Type B pancreatic cell (in vitro differentiated cells): ENCODE measurements around the gene ANKRD1. TPM values are rescaled to one million over a fixed set of nuclear protein-coding genes. Genes with fewer than 3 reads are reported as not detected.
A peak's percentile ranks its signal among the peaks of the same experiment; 100 is the strongest.

Experiments
- DNase-seq: peaks from one replicate; pipeline ENCODE4 v3.0.0; 2021; ENCODE audit warnings: mixed read lengths; ENCODE audit not compliant: unreplicated experiment; ENCODE audit errors: extremely low spot score
- H3K27ac Mint-ChIP-seq: 2 replicates; pipeline ENCODE4 v1.8.0; 2021; ENCODE audit warnings: mild to moderate bottlenecking, mixed read lengths
- H3K27me3 Mint-ChIP-seq: 2 replicates; pipeline ENCODE4 v1.8.0; 2021; ENCODE audit warnings: mixed read lengths
- H3K36me3 Mint-ChIP-seq: 2 replicates; pipeline ENCODE4 v1.8.0; 2021; ENCODE audit warnings: mixed read lengths
- H3K4me1 Mint-ChIP-seq: one replicate; pipeline ENCODE4 v1.8.0; 2021; ENCODE audit warnings: mixed read lengths; ENCODE audit not compliant: unreplicated experiment
- H3K4me3 Mint-ChIP-seq: 2 replicates; pipeline ENCODE4 v1.8.0; 2021; ENCODE audit warnings: mild to moderate bottlenecking, mixed read lengths
- H3K9me3 Mint-ChIP-seq: 2 replicates; pipeline ENCODE4 v1.8.0; 2021; ENCODE audit warnings: mixed read lengths
- total RNA-seq: library from RNA; stranded (reverse); gene quantifications from 2 replicates; pipeline ENCODE4 v1.2.1, GENCODE V29; 2021; ENCODE audit warnings: low replicate concordance
- TF ChIP-seq, protein P1 (sequence below): fragments of 200-600 bp; sonication (generic); conservative IDR thresholded peaks from 2 replicates; pipeline ENCODE4 v1.5.0; 2021; ENCODE audit warnings: antibody characterized with exemption, mild to moderate bottlenecking

Gene ANKRD1
- total RNA-seq, 1 donor from 2014 or later, result 3.3 TPM

DNA sequence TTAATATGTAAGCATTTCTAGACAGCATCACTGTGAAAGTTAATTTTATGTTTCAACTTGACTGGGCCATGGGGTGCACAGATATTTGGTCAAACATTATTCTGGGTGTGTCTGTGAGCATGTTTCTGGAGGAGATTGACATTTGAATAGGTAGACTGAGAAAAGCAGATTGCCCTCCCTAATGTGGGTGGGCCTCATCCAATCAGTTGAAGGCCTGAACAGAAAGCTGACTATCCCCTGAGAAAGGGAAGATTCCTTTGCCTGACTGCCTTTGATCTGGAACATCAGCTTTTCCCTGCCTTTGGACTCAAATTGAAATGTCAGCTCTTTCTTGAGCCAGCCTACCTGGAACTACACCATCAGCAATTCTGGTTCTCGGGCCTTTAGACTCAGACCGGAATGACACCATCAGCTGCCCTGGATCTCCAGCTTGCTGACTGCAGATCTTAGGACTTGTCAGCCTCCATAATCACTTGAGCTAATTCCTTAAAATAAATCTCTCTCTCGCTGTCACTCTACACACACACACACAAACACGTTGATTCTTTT, 54.8 kb downstream of the ANKRD1 start:
- no peak overlapping the region for H3K4me3 Mint-ChIP-seq

DNA sequence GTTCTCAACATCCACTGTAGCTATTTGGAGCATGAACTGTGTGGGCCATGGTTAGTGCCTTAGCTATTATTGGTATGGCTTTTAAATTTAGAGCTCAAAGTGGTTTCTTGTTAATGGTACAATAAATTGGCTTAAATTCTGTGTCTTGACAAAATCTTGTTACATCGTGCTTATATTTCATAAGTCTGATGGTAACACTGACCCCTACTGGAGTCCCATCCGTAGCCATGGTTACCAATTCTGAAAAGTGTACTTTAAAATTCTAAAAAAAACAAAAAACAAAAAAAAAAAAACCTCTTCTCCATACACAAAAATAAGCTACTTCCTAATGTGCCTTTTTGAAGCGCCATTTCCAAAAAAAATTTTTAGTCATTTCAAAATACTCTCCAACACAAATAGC, 55.5 kb downstream of the ANKRD1 start:
- H3K4me3 Mint-ChIP-seq, result no peak overlapping the region
- H3K4me1 Mint-ChIP-seq, result no peaks in the 10 kb centered on the region
- no peak for DNase-seq
- H3K36me3 Mint-ChIP-seq, result no peaks in the 10 kb centered on the region
- peaks cover 73% of the 10 kb centered on the region for H3K27me3 Mint-ChIP-seq
- TF ChIP-seq, protein P1, sequence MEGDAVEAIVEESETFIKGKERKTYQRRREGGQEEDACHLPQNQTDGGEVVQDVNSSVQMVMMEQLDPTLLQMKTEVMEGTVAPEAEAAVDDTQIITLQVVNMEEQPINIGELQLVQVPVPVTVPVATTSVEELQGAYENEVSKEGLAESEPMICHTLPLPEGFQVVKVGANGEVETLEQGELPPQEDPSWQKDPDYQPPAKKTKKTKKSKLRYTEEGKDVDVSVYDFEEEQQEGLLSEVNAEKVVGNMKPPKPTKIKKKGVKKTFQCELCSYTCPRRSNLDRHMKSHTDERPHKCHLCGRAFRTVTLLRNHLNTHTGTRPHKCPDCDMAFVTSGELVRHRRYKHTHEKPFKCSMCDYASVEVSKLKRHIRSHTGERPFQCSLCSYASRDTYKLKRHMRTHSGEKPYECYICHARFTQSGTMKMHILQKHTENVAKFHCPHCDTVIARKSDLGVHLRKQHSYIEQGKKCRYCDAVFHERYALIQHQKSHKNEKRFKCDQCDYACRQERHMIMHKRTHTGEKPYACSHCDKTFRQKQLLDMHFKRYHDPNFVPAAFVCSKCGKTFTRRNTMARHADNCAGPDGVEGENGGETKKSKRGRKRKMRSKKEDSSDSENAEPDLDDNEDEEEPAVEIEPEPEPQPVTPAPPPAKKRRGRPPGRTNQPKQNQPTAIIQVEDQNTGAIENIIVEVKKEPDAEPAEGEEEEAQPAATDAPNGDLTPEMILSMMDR, result peak; percentile 56
- H3K9me3 Mint-ChIP-seq, result no peaks in the 10 kb centered on the region
- no peak overlapping the region for H3K27ac Mint-ChIP-seq

More for the DNA sequence above, 54.8 kb downstream of the ANKRD1 start:
- H3K27ac Mint-ChIP-seq, result no peak overlapping the region
- TF ChIP-seq, protein P1, result no peak
- DNase-seq, result no peak
- peaks cover 72% of the 10 kb centered on the region for H3K27me3 Mint-ChIP-seq
- no peaks in the 10 kb centered on the region for H3K9me3 Mint-ChIP-seq
- H3K36me3 Mint-ChIP-seq, result no peaks in the 10 kb centered on the region
- peaks cover 4% of the 10 kb centered on the region for H3K4me1 Mint-ChIP-seq

DNA sequence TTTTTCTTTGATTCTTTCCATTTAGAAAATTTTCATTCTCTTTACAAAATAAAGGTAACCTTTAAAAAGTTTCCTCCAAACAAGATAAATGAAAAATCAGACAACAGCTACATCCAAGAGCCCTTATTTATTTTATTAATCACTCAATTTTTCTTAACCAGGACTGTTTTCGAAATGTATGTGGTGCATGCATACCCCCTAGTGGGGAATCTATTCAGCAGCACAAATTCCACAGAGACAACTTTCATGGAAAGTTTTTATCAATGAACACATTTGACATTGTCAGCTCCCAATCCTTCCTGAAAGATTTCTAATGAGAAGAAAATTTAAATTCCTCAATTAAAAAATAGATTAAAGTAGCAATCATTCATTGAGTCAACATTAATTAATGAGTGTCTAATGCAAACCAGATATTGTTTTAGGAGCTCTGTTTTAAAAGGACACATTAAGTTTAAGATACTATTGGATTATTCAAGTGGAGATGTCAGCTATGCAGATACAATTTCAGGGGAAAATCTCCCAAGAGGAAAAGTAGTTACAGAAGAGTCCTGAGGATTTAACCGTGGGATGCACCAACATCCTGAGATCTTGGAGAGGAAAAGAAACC, 57.9 kb downstream of the ANKRD1 start:
- Mint-ChIP-seq H3K36me3 (no peaks in the 10 kb centered on the region), H3K27ac (no peak overlapping the region), H3K9me3 (no peaks in the 10 kb centered on the region), H3K4me1 (peaks cover 4% of the 10 kb centered on the region), H3K4me3 (no peak overlapping the region), H3K27me3 (peaks cover 79% of the 10 kb centered on the region)
- DNase-seq, result no peak
- TF ChIP-seq, protein P1, result peak; percentile 87

Other genes with a start within 250 kb of the ANKRD1 start
- gene HTR7, start 63.0 kb downstream of the ANKRD1 start, total RNA-seq, result 0.31 and 2.3 TPM in 2 replicates
- gene RPP30, start 49.1 kb downstream of the ANKRD1 start, total RNA-seq, result 38.7 and 58.0 TPM in 2 replicates